HG03196 (cell line): Measurements from ENCODE around the gene DGKG.
A peak's percentile ranks its signal among the peaks of the same experiment; 100 is the strongest.

Experiments
- ATAC-seq: cut with Tn5 transposase; IDR thresholded peaks from one replicate; pipeline ENCODE4 v1.9.1; 2021; ENCODE audit not compliant: unreplicated experiment

The DGKG gene

GRCh38 chr3:186181901-186182300 is 180.1 kb downstream of the DGKG start:
- no peak for ATAC-seq

- no peak for ATAC-seq
Observed at GRCh38 chr3:186180891-186181481, 181.0 kb downstream of the DGKG start.

DNA sequence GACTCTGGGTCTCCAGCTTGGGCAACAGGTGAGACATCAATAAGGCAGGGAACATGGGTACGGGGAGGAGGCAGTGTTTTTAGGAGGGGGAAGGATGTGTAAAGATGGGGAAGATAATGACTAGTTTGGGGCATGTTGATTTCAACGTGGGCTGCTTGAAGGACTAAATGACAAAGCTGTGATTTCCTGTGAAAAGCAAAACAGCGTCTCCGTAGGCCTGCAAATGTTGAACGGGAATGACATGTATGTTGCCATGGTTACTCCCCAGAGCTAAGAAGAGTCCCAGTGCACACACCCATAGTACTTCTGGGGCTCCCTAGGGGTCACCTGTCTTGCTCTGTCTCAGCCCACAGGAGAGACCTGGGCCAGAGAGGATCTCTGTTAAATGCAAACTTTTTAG is 181.9 kb downstream of the DGKG start:
- ATAC-seq: no peak

GRCh38 chr3:186178412-186178811 is 183.6 kb downstream of the DGKG start:
- no peak for ATAC-seq

- no peak for ATAC-seq
Observed at GRCh38 chr3:186176373-186176990, 185.6 kb downstream of the DGKG start.

- no peak for ATAC-seq
Observed at GRCh38 chr3:186173224-186173815, 188.7 kb downstream of the DGKG start.

DNA sequence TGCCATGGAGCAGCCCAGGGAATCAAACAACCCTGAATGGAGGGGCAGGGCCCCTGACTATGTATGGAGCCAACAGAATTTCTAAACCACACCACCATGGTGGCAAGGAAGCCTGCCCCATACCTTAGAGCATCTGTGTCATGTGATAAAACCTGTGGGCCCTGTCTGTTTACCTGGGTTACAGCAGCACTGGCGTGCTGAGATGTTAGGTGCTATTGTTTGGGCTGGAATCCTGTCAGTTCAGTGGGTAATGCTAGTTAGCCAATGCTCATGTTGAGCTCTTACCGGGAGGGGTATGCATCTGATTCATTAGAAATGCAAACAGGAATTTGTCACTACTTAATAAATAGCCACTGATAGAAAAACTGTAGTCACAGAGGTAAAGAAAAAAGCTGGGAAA is 189.7 kb downstream of the DGKG start:
- no peak for ATAC-seq

DNA sequence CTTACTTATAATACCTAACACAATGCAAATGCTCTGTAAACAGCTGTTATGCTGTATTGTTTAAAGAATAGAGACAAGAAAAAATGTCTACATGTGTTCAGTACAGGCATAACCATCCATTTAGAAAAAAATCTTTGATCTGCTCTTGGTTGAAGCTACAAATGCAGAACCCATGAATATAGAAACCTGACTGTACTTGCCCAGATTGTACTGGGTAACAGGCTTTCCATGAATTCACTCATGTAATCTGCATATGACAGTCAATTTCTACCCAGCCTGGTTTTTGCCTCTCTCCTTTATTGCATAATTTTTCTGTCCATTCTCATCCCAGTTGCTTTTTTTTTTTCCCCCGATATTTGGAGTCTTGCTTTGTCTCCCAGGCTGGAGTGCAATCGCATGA is 190.5 kb downstream of the DGKG start:
- ATAC-seq: no peak

- no peak for ATAC-seq
Observed at GRCh38 chr3:186170516-186170915, 191.5 kb downstream of the DGKG start.

DNA sequence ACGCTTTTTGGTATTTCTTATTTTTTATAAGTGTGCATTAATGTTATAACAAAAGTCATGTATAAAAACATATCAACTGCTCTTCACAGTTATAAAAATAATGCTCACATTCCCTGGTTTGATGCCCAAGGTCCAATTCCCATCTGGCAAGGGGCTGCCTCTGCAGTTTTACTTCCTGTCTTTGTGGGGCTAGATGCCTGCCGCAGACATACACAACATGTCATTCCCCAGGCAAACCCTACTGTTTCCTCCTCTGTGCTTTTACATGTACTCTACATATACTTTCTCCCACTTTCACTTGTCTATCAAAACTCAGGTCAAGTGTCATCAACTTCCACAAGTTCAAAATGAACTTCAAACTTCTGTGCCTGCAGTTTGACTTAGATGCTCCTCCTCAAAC is 192.7 kb downstream of the DGKG start:
- ATAC-seq: no peak

GRCh38 chr3:186168976-186169375 is 193.1 kb downstream of the DGKG start:
- ATAC-seq: no peak

GRCh38 chr3:186167646-186168395 is 194.2 kb downstream of the DGKG start:
- no peak for ATAC-seq

- no peak for ATAC-seq
Observed at GRCh38 chr3:186166491-186167288, 195.3 kb downstream of the DGKG start.

- no peak for ATAC-seq
Observed at GRCh38 chr3:186166036-186166435, 196.0 kb downstream of the DGKG start.

DNA sequence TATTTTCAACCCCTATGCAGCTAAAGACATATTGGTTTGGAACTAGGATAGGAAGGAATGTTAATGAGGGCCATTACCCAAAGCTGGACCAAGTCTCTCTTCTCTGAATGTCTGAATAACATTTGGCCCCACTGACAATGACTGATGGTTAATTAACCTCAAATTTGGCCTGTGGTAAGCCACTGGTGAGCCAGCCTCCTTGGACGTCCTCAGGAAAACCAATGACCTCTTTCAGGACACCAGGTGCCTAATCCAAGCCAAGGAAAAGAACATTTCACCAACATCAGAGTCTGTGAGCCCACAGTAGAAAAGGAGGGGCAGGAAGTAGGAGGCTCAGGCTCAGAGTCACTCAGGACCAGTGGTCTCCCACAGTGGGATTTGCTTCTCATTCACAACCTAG is 196.7 kb downstream of the DGKG start:
- ATAC-seq: no peak

DNA sequence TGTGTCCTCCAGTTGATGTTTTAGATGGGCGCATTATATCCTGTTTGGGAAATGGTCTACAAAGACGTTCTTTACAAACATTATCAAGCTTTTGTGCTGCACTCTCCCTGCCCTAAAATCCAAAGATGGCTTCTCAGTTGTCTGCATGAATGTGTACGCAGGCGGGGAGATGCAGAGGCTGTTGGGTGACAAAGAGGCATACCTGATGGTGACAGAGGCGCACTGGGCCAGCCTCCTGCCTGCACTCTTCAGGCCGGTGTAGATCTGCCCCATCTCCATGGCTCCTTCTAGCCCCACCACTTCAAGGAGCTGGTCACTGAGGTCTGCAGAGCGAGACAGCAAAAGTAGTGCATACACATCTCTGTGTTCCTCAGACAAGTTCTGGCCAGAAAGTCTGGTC is 197.3 kb downstream of the DGKG start:
- no peak for ATAC-seq

- no peak for ATAC-seq
Observed at GRCh38 chr3:186162221-186162620, 199.8 kb downstream of the DGKG start.

GRCh38 chr3:186160691-186161243 is 201.3 kb downstream of the DGKG start:
- no peak for ATAC-seq

GRCh38 chr3:186154641-186155040 is 207.4 kb downstream of the DGKG start:
- ATAC-seq: no peak

GRCh38 chr3:186152889-186153292 is 209.1 kb downstream of the DGKG start:
- ATAC-seq: peak; percentile 82

DNA sequence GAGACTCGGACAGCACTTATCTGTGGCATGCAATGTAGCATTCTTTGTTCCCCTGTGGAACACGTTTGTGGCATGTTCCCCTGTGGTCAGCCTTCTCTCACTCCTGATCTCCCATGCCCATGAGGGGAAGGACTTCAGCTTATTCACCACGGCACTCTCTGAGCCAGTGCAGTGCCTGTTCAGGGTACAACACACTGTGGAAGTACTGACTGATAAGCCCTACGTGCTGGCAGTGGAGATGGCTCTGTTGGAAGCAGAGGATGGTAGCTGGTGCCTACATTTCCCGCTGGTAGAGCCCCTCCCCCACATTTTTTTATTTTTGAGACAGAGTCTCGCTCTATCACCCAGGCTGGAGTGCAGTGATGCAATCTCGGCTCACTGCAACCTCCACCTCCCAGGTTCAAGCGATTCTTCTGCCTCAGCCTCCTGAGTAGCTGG is 209.7 kb downstream of the DGKG start:
- peak; percentile 7 for ATAC-seq
